Endothelial cell of umbilical vein (primary cell): ENCODE data around the gene TOM1L2. TPM values are rescaled to one million over a fixed set of nuclear protein-coding genes. Genes with fewer than 3 reads are reported as not detected.

ENCODE experiments used
- BruUV-seq: library from RNA; stranded (reverse); fragments of 400-500 nt; replicated peaks from 2 replicates; lab custom pipeline; 2021; lab: Mats Ljungman, UMichigan
- CTCF ChIA-PET: fragments of 300-600, 350-600 bp; sonication (Branson Sonifier 250); formaldehyde crosslinking; loops from one replicate; lab custom pipeline; 2021; ENCODE audit warnings: antibody characterized with exemption, inconsistent platforms; lab: Charles Lee
- POLR2A ChIA-PET: fragments of 300-600, 350-600 bp; sonication (Branson Sonifier 250); formaldehyde crosslinking; loops from one replicate; lab custom pipeline; 2021; ENCODE audit warnings: antibody characterized with exemption, inconsistent platforms; lab: Charles Lee
- DNase-seq: peaks from one replicate; pipeline ENCODE4 v3.0.0-alpha.2; 2011; ENCODE audit warnings: low read depth, low spot score
- FAIRE-seq: peaks from 2 replicates; lab custom pipeline; 2011; peaks lifted over from hg19 to GRCh38; lab: Jason Lieb, UNC
- H2AFZ ChIP-seq: 2 replicates; pipeline ENCODE4 v1.6.0; 2012; ENCODE audit warnings: low read depth, low read length, control low read depth, inconsistent platforms
- H3K27ac ChIP-seq: 2 replicates; pipeline ENCODE4 v1.5.1; 2011; ENCODE audit warnings: low read depth, mild to moderate bottlenecking, control low read depth, low read length, moderate library complexity; ENCODE audit not compliant: insufficient read depth
- H3K27me3 ChIP-seq, 2 experiments: 2 replicates each; pipeline versions ENCODE4 v1.6.0 to v1.6.1; 2011; ENCODE audit warnings: low read length in 2 of 2, mixed read lengths in 1 of 2; ENCODE audit not compliant: control insufficient read depth in 2 of 2, insufficient read depth in 2 of 2
- H3K36me3 ChIP-seq, 2 experiments: 2 replicates in 1 of 2; 3 replicates in 1 of 2; pipeline ENCODE4 v1.5.1; 2011; ENCODE audit warnings: low read length in 2 of 2, mild to moderate bottlenecking in 1 of 2, moderate library complexity in 1 of 2; ENCODE audit not compliant: control insufficient read depth in 2 of 2, insufficient read depth in 2 of 2; ENCODE audit errors: extremely low read depth in 1 of 2
- H3K4me1 ChIP-seq: 3 replicates; pipeline ENCODE4 v1.5.1; 2011; ENCODE audit warnings: mild to moderate bottlenecking, low read length; ENCODE audit not compliant: control insufficient read depth, insufficient read depth; ENCODE audit errors: extremely low read depth
- H3K4me2 ChIP-seq: 2 replicates; pipeline ENCODE4 v1.6.1; 2011; ENCODE audit warnings: low read length, control low read depth, mixed read lengths; ENCODE audit not compliant: insufficient read depth
- H3K4me3 ChIP-seq, 3 experiments: fragments of 200-600 bp in 1 of 3; sonication (generic), shearing (Covaris generic) in 1 of 3; replicated peaks in 1 of 3; 2 replicates each; pipeline ENCODE4 v1.5.1; 2011 to 2016; ENCODE audit warnings: control low read depth in 3 of 3, low read length in 3 of 3, mild to moderate bottlenecking in 2 of 3, inconsistent platforms in 1 of 3, low read depth in 1 of 3, moderate library complexity in 1 of 3; ENCODE audit not compliant: insufficient read depth in 1 of 3
- H3K79me2 ChIP-seq: 2 replicates; pipeline ENCODE4 v1.6.0; 2012; ENCODE audit warnings: low read length, inconsistent platforms; ENCODE audit not compliant: control insufficient read depth, insufficient read depth
- H3K9ac ChIP-seq: replicated peaks from 2 replicates; pipeline ENCODE3; 2011; ENCODE audit warnings: low read length, control low read depth; ENCODE audit not compliant: insufficient read depth; ENCODE audit errors: extremely low read depth
- H3K9me1 ChIP-seq: replicated peaks from 3 replicates; pipeline ENCODE4 v1.6.0; 2011; ENCODE audit warnings: mild to moderate bottlenecking, low read length; ENCODE audit not compliant: control insufficient read depth, insufficient read depth; ENCODE audit errors: extremely low read depth
- H3K9me3 ChIP-seq: replicated peaks from 2 replicates; pipeline ENCODE4 v1.5.1; 2012; ENCODE audit warnings: low read length, inconsistent platforms; ENCODE audit not compliant: control insufficient read depth, insufficient read depth
- H4K20me1 ChIP-seq: replicated peaks from 2 replicates; pipeline ENCODE3; 2011; ENCODE audit warnings: mild to moderate bottlenecking, low read length; ENCODE audit not compliant: control insufficient read depth, insufficient read depth; ENCODE audit errors: extremely low read depth
- EZH2 ChIP-seq: IDR thresholded peaks from 2 replicates; pipeline ENCODE4 v1.6.1; 2012; ENCODE audit warnings: borderline replicate concordance, low read depth, mild to moderate bottlenecking, moderate library complexity, low read length, inconsistent platforms; ENCODE audit not compliant: severe bottlenecking
- FOS ChIP-seq: IDR thresholded peaks from 2 replicates; pipeline ENCODE4 v1.6.1; 2011; ENCODE audit warnings: mild to moderate bottlenecking, low read length, moderate library complexity, borderline replicate concordance; ENCODE audit not compliant: insufficient read depth
- GATA2 ChIP-seq: IDR thresholded peaks from 2 replicates; pipeline ENCODE4 v1.7.0; 2011; ENCODE audit warnings: low read depth, mild to moderate bottlenecking, moderate library complexity, mixed read lengths, low read length; ENCODE audit not compliant: insufficient read length, insufficient read depth
- JUN ChIP-seq: IDR thresholded peaks from 2 replicates; pipeline ENCODE4 v1.6.1; 2011; ENCODE audit warnings: borderline replicate concordance, low read depth; ENCODE audit not compliant: insufficient read length, insufficient read depth
- MYC ChIP-seq: IDR thresholded peaks from one replicate; pipeline ENCODE4 v1.6.1; 2011; ENCODE audit warnings: mild to moderate bottlenecking, low read depth, low read length
- POLR2A ChIP-seq: IDR thresholded peaks from 2 replicates; pipeline ENCODE4 v1.6.1; 2012; ENCODE audit warnings: low read depth, mild to moderate bottlenecking, control low read depth, low read length
- dilution Hi-C: fragments of 300-500 bp; cut with MboI; formaldehyde crosslinking; loops from one replicate; pipeline ENCODE4 v1.15.0; 2019; ENCODE audit warnings: low sequenced_read_pairs; ENCODE audit not compliant: extremely low pct_ligation_motif_present
- intact Hi-C: fragments of 100-400 bp; cut with micrococcal nuclease; formaldehyde crosslinking; loops from one replicate; pipeline ENCODE4 v1.10.0; 2022
- polyA plus RNA-seq, 4 experiments: library from polyadenylated mRNA; depleted of rRNA in 3 of 4; stranded (reverse) in 3 of 4; unstranded in 1 of 4; fragments of >200 nt; gene quantifications; 2 replicates each; pipeline versions ENCODE4 v1.2.1 to v1.2.3, GENCODE V29; 2011 to 2012; ENCODE audit warnings: missing spikeins in 1 of 4
- total RNA-seq: library from RNA; stranded (reverse); gene quantifications from 2 replicates; pipeline ENCODE4 v1.2.3, GENCODE V29; 2021
- TF ChIP-seq, protein P1 (sequence below), 2 donors: IDR thresholded peaks; 1 replicate in 1 of 2; 2 replicates in 1 of 2; pipeline ENCODE4 v1.5.1; 2011; ENCODE audit warnings: low read length in 2 of 2, mild to moderate bottlenecking in 2 of 2, moderate library complexity in 2 of 2, control low read depth in 1 of 2, inconsistent platforms in 1 of 2, low read depth in 1 of 2; ENCODE audit not compliant: insufficient read depth in 1 of 2; ENCODE audit errors: extremely low read depth in 1 of 2
- TF ChIP-seq, protein P2 (sequence below): IDR thresholded peaks from 2 replicates; pipeline ENCODE4 v1.6.1; 2011; ENCODE audit not compliant: insufficient read depth, insufficient read length

TOM1L2 gene
- total and polyA plus RNA-seq, 2 donors (not counting 3 experiments of a cell fraction or from before 2014, with no cell fraction given): 31.7 to 37.6 TPM

DNA sequence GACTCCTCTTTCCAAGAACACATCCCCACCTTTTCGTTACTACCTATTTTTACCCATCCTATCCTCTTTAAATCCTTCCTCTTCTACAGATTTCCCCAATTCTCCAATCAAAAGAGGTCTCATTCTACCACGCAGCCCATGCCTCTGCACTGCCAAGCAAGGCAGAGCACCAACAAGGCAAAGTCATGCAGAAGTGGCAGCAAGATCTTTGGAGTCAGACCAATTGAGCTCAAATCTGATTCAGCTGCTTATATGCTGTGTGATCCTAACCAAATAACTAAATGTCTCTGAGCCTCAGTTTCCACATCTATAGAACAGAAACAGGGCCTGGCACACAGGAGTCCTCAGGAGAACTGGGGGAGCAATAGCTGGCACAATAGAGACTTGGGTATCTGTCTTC, 41.0 kb downstream of the TOM1L2 start:
- H3K4me1 ChIP-seq: peaks cover 7% of the 10 kb centered on the region
- H4K20me1 ChIP-seq: no peaks in the 10 kb centered on the region
- no peaks in the 10 kb centered on the region for H3K9me1 ChIP-seq
- BruUV-seq: no TSS peak
- no peak overlapping the region for H3K4me3 ChIP-seq
- H3K4me2 ChIP-seq: no peak overlapping the region
- H3K9ac ChIP-seq: no peak overlapping the region
- FAIRE-seq: no peak
- ChIA-PET CTCF (interaction anchor here (1.0 to 1.7 kb wide), 4 partner anchors 10 to 14 kb away, joined by 4 to 5 read pairs (median 5); no protein-coding TSS in a partner anchor), POLR2A (no interaction called here)
- H3K36me3 ChIP-seq: no peaks in the 10 kb centered on the region
- TF ChIP-seq FOS (no peak), MYC (no peak), EZH2 (no peak), POLR2A (no peak), GATA2 (no peak), JUN (no peak)
- TF ChIP-seq, protein P1, sequence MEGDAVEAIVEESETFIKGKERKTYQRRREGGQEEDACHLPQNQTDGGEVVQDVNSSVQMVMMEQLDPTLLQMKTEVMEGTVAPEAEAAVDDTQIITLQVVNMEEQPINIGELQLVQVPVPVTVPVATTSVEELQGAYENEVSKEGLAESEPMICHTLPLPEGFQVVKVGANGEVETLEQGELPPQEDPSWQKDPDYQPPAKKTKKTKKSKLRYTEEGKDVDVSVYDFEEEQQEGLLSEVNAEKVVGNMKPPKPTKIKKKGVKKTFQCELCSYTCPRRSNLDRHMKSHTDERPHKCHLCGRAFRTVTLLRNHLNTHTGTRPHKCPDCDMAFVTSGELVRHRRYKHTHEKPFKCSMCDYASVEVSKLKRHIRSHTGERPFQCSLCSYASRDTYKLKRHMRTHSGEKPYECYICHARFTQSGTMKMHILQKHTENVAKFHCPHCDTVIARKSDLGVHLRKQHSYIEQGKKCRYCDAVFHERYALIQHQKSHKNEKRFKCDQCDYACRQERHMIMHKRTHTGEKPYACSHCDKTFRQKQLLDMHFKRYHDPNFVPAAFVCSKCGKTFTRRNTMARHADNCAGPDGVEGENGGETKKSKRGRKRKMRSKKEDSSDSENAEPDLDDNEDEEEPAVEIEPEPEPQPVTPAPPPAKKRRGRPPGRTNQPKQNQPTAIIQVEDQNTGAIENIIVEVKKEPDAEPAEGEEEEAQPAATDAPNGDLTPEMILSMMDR (IDR thresholded peaks at IDR 0.05; ENCODE audit: extremely low read depth in 1 of 2, insufficient read depth in 1 of 2, low read depth in 1 of 2, low read length in 2 of 2): no peak
- TF ChIP-seq, protein P2, sequence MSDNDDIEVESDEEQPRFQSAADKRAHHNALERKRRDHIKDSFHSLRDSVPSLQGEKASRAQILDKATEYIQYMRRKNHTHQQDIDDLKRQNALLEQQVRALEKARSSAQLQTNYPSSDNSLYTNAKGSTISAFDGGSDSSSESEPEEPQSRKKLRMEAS: no peak
- no peak overlapping the region for H3K27ac ChIP-seq
- DNase-seq: no peak
- intact Hi-C loops (no loop called here), dilution Hi-C loops (no loop called here)
- H3K79me2 ChIP-seq: no peaks in the 10 kb centered on the region
- H2AFZ ChIP-seq: no peak overlapping the region
- H3K27me3 ChIP-seq: no peaks in the 10 kb centered on the region
- no peaks in the 10 kb centered on the region for H3K9me3 ChIP-seq
